H9 (cell line): Measurements from ENCODE around the gene ACOXL. TPM values are rescaled to one million over a fixed set of nuclear protein-coding genes. Genes with fewer than 3 reads are reported as not detected.

ENCODE experiments used
- DNase-seq: peaks from one replicate; pipeline ENCODE4 v3.0.0-alpha.2; 2017
- H2AFZ ChIP-seq: one replicate; pipeline ENCODE4 v1.6.1; 2013; ENCODE audit warnings: mild to moderate bottlenecking, low read length, control low read depth, moderate library complexity
- H2AK5ac ChIP-seq: 2 replicates; pipeline ENCODE4 v1.6.1; 2013; ENCODE audit warnings: low read length, control low read depth, mixed read lengths; ENCODE audit not compliant: insufficient read length
- H2BK120ac ChIP-seq: one replicate; pipeline ENCODE4 v1.6.1; 2013; ENCODE audit warnings: low read depth, mild to moderate bottlenecking, low read length, control low read depth, inconsistent platforms; ENCODE audit not compliant: poor library complexity, severe bottlenecking
- H2BK12ac ChIP-seq: 2 replicates; pipeline ENCODE4 v1.6.1; 2013; ENCODE audit warnings: low read length, control low read depth, mixed read lengths, low read depth; ENCODE audit not compliant: insufficient read length
- H2BK15ac ChIP-seq: 2 replicates; pipeline ENCODE4 v1.6.1; 2013; ENCODE audit warnings: low read depth, low read length, control low read depth
- H2BK20ac ChIP-seq: one replicate; pipeline ENCODE4 v1.6.1; 2013; ENCODE audit warnings: low read depth, mild to moderate bottlenecking, low read length, control low read depth, inconsistent platforms; ENCODE audit not compliant: poor library complexity, severe bottlenecking
- H2BK5ac ChIP-seq: 2 replicates; pipeline ENCODE4 v1.6.1; 2013; ENCODE audit warnings: low read length, control low read depth, mixed read lengths; ENCODE audit not compliant: insufficient read length
- H3K14ac ChIP-seq: 2 replicates; pipeline ENCODE4 v1.6.1; 2013; ENCODE audit warnings: low read length, control low read depth; ENCODE audit not compliant: insufficient read depth
- H3K18ac ChIP-seq: 2 replicates; pipeline ENCODE4 v1.6.1; 2013; ENCODE audit warnings: low read depth, mild to moderate bottlenecking, mixed read lengths, low read length, control low read depth; ENCODE audit not compliant: insufficient read length
- H3K23ac ChIP-seq: 2 replicates; pipeline ENCODE4 v1.6.1; 2013; ENCODE audit warnings: low read length, control low read depth, mixed read lengths, low read depth; ENCODE audit not compliant: insufficient read length
- H3K23me2 ChIP-seq: 2 replicates; pipeline ENCODE4 v1.6.1; 2013; ENCODE audit warnings: low read depth, mild to moderate bottlenecking, mixed read lengths, low read length, control low read depth; ENCODE audit not compliant: insufficient read length, poor library complexity, severe bottlenecking
- H3K27ac ChIP-seq: 2 replicates; pipeline ENCODE4 v1.5.1; 2013; ENCODE audit warnings: low read length, control low read depth, mixed read lengths, low read depth; ENCODE audit not compliant: insufficient read length
- H3K27me3 ChIP-seq: 2 replicates; pipeline ENCODE4 v1.6.1; 2013; ENCODE audit warnings: low read length, control low read depth, inconsistent platforms; ENCODE audit not compliant: insufficient read depth
- H3K4ac ChIP-seq: 2 replicates; pipeline ENCODE4 v1.6.1; 2013; ENCODE audit warnings: low read depth, mild to moderate bottlenecking, control low read depth, inconsistent platforms, low read length, moderate library complexity
- H3K4me1 ChIP-seq: 2 replicates; pipeline ENCODE4 v1.6.1; 2013; ENCODE audit warnings: low read length, control low read depth, inconsistent platforms; ENCODE audit not compliant: insufficient read depth
- H3K4me2 ChIP-seq: 2 replicates; pipeline ENCODE4 v1.6.1; 2013; ENCODE audit warnings: low read length, control low read depth, mixed read lengths; ENCODE audit not compliant: insufficient read length, insufficient read depth
- H3K56ac ChIP-seq: 2 replicates; pipeline ENCODE4 v1.6.1; 2013; ENCODE audit warnings: low read depth, mild to moderate bottlenecking, mixed read lengths, low read length, control low read depth; ENCODE audit not compliant: insufficient read length
- H3K79me1 ChIP-seq: 2 replicates; pipeline ENCODE4 v1.6.1; 2013; ENCODE audit warnings: low read depth, mild to moderate bottlenecking, moderate library complexity, low read length, control low read depth, inconsistent platforms; ENCODE audit not compliant: insufficient read depth, poor library complexity, severe bottlenecking
- H3K79me2 ChIP-seq: 2 replicates; pipeline ENCODE4 v1.6.1; 2013; ENCODE audit warnings: low read length, control low read depth, inconsistent platforms; ENCODE audit not compliant: insufficient read depth
- H3K9ac ChIP-seq: 2 replicates; pipeline ENCODE4 v1.6.1; 2013; ENCODE audit warnings: low read length, control low read depth, mixed read lengths; ENCODE audit not compliant: insufficient read length; ENCODE audit errors: extremely low read depth
- H3K9me3 ChIP-seq: one replicate; pipeline ENCODE4 v1.6.1; 2013; ENCODE audit warnings: low read depth, low read length, inconsistent platforms; ENCODE audit not compliant: control insufficient read depth
- H3T11ph ChIP-seq: one replicate; pipeline ENCODE4 v1.6.1; 2013; ENCODE audit warnings: mild to moderate bottlenecking, low read length, control low read depth, inconsistent platforms
- H4K20me1 ChIP-seq: one replicate; pipeline ENCODE4 v1.6.1; 2013; ENCODE audit not compliant: control insufficient read depth, insufficient read length, insufficient read depth
- H4K5ac ChIP-seq: 2 replicates; pipeline ENCODE4 v1.6.1; 2013; ENCODE audit warnings: low read depth, mild to moderate bottlenecking, mixed read lengths, low read length, control low read depth; ENCODE audit not compliant: insufficient read length
- H4K8ac ChIP-seq: replicated peaks from 2 replicates; pipeline ENCODE4 v1.6.1; 2013; ENCODE audit warnings: low read length, control low read depth, mixed read lengths, low read depth; ENCODE audit not compliant: insufficient read length
- H4K91ac ChIP-seq: 2 replicates; pipeline ENCODE4 v1.6.1; 2013; ENCODE audit warnings: low read depth, mild to moderate bottlenecking, moderate library complexity, mixed read lengths, low read length, control low read depth; ENCODE audit not compliant: insufficient read length
- H3K27ac Mint-ChIP-seq, 3 experiments: 2 replicates in 2 of 3; 3 replicates in 1 of 3; pipeline ENCODE4 v1.8.0; 2020 to 2021; ENCODE audit warnings: mixed read lengths in 3 of 3, mild to moderate bottlenecking in 1 of 3, moderate library complexity in 1 of 3
- H3K27me3 Mint-ChIP-seq: 2 replicates; pipeline ENCODE4 v1.8.0; 2021; ENCODE audit warnings: low read depth, mild to moderate bottlenecking, moderate library complexity, mixed read lengths
- H3K36me3 Mint-ChIP-seq, 3 experiments: 2 replicates in 2 of 3; 3 replicates in 1 of 3; pipeline ENCODE4 v1.8.0; 2020 to 2021; ENCODE audit warnings: low read depth in 3 of 3, mixed read lengths in 3 of 3; ENCODE audit not compliant: insufficient read depth in 1 of 3
- H3K4me1 Mint-ChIP-seq, 2 experiments: 2 replicates each; pipeline ENCODE4 v1.8.0; 2020; ENCODE audit warnings: mixed read lengths in 2 of 2
- H3K4me3 Mint-ChIP-seq, 2 experiments: 2 replicates in 1 of 2; 3 replicates in 1 of 2; pipeline ENCODE4 v1.8.0; 2020 to 2021; ENCODE audit warnings: mild to moderate bottlenecking in 2 of 2, mixed read lengths in 2 of 2, moderate library complexity in 1 of 2
- H3K9me3 Mint-ChIP-seq, 2 experiments: 2 replicates in 1 of 2; 3 replicates in 1 of 2; pipeline ENCODE4 v1.8.0; 2020; ENCODE audit warnings: mild to moderate bottlenecking in 2 of 2, mixed read lengths in 2 of 2, moderate library complexity in 1 of 2
- CTCF ChIP-seq: fragments of 200-600 bp; sonication (generic); conservative IDR thresholded peaks from 3 replicates; pipeline ENCODE4 v1.8.0; 2021; ENCODE audit warnings: antibody characterized with exemption, mild to moderate bottlenecking
- WGBS: extraction: QIAGEN DNeasy Blood & Tissue Kit; methylation state at CpG from one replicate; pipeline ENCODE4 v1.1.7; 2013; ENCODE audit warnings: missing lambda C conversion rate, low lambda C conversion rate, mixed read lengths; ENCODE audit not compliant: insufficient read length; ENCODE audit errors: extremely low coverage; 5-methylcytosine and 5-hydroxymethylcytosine counted together
- total RNA-seq: library from RNA; stranded (reverse); gene quantifications from 2 replicates; pipeline ENCODE4 v1.2.1, GENCODE V29; 2021

Gene ACOXL
- total RNA-seq, 1 experiment from 2014 or later, result 37.6 TPM

GRCh38 chr2:110690083-110690965 is 42.0 kb upstream of the ACOXL start:
- no peak for DNase-seq
- Histone ChIP-seq H2BK15ac (no peak overlapping the region), H3K9ac (no peak overlapping the region), H3K4me1 (peaks cover 5% of the 10 kb centered on the region; the same call in 1 of the 2 replicates), H3K4me2 (no peak overlapping the region), H2BK20ac (no peak overlapping the region), H4K91ac (no peak overlapping the region), H3K9me3 (no peaks in the 10 kb centered on the region), H3K23ac (no peak overlapping the region), H3K56ac (no peak overlapping the region), H2BK120ac (no peak overlapping the region), H2AK5ac (no peak overlapping the region), H3K23me2 (no peaks in the 10 kb centered on the region), H3K18ac (no peak overlapping the region), H3K14ac (peak overlapping the region; percentile 12; the same call in 1 of the 2 replicates), H2AFZ (no peak overlapping the region), H3K4ac (no peak overlapping the region), H4K8ac (no peak overlapping the region), H3K27ac (no peak overlapping the region), H2BK5ac (no peak overlapping the region), H3K79me2 (no peaks in the 10 kb centered on the region), H3K79me1 (no peaks in the 10 kb centered on the region), H2BK12ac (peak overlapping the region; percentile 95), H4K20me1 (no peaks in the 10 kb centered on the region), H4K5ac (no peak overlapping the region), H3T11ph (no peak overlapping the region), H3K27me3 (no peaks in the 10 kb centered on the region; the same call in 1 of the 2 replicates)
- H3K27ac Mint-ChIP-seq, result peak overlapping the region in 2 of 3 experiments; percentile 30 to 99; a peak in 3 of 7 replicates
- H3K27me3 Mint-ChIP-seq, result peaks cover 15% of the 10 kb centered on the region
- no CpG with 5 or more reads among the region's 4 CpGs for WGBS
- H3K9me3 Mint-ChIP-seq, result peaks cover 20 to 24% of the 10 kb centered on the region in 2 experiments
- peaks cover 5 to 27% (median 21%) of the 10 kb centered on the region in 3 experiments; a peak in 6 of 7 replicates for H3K36me3 Mint-ChIP-seq
- peak overlapping the region in 1 of 2 experiments; percentile 18; a peak in 1 of 5 replicates for H3K4me3 Mint-ChIP-seq
- TF ChIP-seq CTCF, result no peak
- peaks cover 66 to 74% of the 10 kb centered on the region in 2 experiments for H3K4me1 Mint-ChIP-seq
